BLaER1 treated with 17β-estradiol and CSF1 and Interleukin-3, amounts not matched to agents 10 nM and 100 nM (cell line): ENCODE data around the gene APPL1.
"Not testable (repeated sequence)": the region's sequence is repeated elsewhere in the genome, so short reads cannot be mapped to it uniquely, and the experiment has no call there.

Source experiments
- H3K27ac ChIP-seq, 11 experiments: shearing (Covaris generic); formaldehyde crosslinking; 2 replicates each; pipeline ENCODE4 v1.8.1; 2022
- H3K27me3 ChIP-seq, 11 experiments: shearing (Covaris generic); formaldehyde crosslinking; 2 replicates each; pipeline ENCODE4 v1.8.1; 2022
- H3K36me3 ChIP-seq, 11 experiments: shearing (Covaris generic); formaldehyde crosslinking; 2 replicates each; pipeline ENCODE4 v1.8.1; 2022
- H3K4me1 ChIP-seq, 10 experiments: shearing (Covaris generic); formaldehyde crosslinking; 2 replicates each; pipeline ENCODE4 v1.8.1; 2022
- H3K4me2 ChIP-seq, 11 experiments: shearing (Covaris generic); formaldehyde crosslinking; 2 replicates each; pipeline ENCODE4 v1.8.1; 2022
- H3K4me3 ChIP-seq, 10 experiments: shearing (Covaris generic); formaldehyde crosslinking; 2 replicates each; pipeline ENCODE4 v1.8.1; 2022
- H3K9ac ChIP-seq, 11 experiments: shearing (Covaris generic); formaldehyde crosslinking; 2 replicates each; pipeline ENCODE4 v1.8.1; 2022
- H3K9me3 ChIP-seq, 11 experiments: shearing (Covaris generic); formaldehyde crosslinking; replicated peaks in 1 of 11; 2 replicates each; pipeline ENCODE4 v1.8.1; 2022
- H4K20me1 ChIP-seq, 11 experiments: shearing (Covaris generic); formaldehyde crosslinking; 2 replicates each; pipeline ENCODE4 v1.8.1; 2022
- Cebpa-rat ChIP-seq, 11 experiments: shearing (Covaris generic); IDR thresholded peaks; 2 replicates each; pipeline ENCODE4 v1.8.1; 2022

APPL1 gene

DNA sequence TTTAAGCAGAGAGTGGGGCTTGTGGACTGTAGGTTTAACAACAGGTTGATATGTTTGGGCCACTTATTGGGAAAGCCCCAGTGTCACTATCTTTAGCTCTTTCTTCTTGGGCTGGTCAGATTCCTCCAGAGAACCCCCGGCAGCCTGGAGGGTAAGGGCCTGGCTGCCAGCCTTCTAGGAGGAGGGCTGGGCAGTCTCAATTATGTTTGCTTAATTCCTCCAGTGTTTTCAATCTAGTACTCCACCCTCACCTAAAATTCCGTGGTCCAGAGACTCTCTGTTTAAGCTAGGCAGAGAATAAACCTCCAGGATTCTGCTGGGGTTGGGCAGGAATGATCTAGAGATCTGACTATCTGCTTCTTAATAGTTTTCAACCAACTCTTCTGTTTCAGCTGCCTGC, 59.7 kb downstream of the APPL1 start:
- H3K4me2 ChIP-seq: peak overlapping the region in 1 of 11 experiments; percentile 28; a peak in 1 of 22 replicates
- no peak for TF ChIP-seq Cebpa-rat (IDR thresholded peaks at IDR 0.05)
- no peak overlapping the region for H3K9ac ChIP-seq
- H3K27me3 ChIP-seq: no peaks in the 10 kb centered on the region
- no peaks in the 10 kb centered on the region for H4K20me1 ChIP-seq
- H3K4me3 ChIP-seq: no peak overlapping the region
- H3K27ac ChIP-seq: no peak overlapping the region
- 0 out of 22 replicates have a peak, but pooled peaks cover 0 to 4% (median 0%) of the 10 kb centered on the region in 11 experiments for H3K36me3 ChIP-seq
- peaks cover 0 to 16% (median 11%) of the 10 kb centered on the region in 10 experiments; a peak in 12 of 20 replicates for H3K4me1 ChIP-seq
- H3K9me3 ChIP-seq: peaks cover 4 to 11% (median 6%) of the 10 kb centered on the region in 11 experiments; a peak in 15 of 22 replicates

DNA sequence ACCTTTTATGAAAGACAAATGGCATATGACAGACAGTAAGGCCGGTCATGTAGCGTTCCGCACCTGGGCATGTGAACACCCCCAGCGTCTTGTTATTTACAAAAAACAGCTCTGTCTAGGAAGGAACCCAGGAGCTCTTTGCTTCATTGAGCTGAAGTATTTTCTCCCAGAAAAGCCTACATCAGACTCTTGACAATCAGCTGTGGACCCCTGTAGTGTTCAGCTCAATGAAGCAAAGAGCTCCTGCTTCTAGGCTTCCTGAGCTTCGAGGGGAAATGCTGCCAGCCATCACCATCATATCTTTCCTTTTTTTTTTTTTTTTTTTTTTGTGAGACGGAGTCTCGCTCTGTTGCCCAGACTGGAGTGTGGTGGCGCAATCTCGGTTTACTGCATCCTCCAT, 60.9 kb downstream of the APPL1 start:
- TF ChIP-seq Cebpa-rat (IDR thresholded peaks at IDR 0.05): no peak
- Histone ChIP-seq H3K4me3 (no peak overlapping the region), H3K4me1 (peaks cover 0 to 16% (median 11%) of the 10 kb centered on the region in 10 experiments; a peak in 12 of 20 replicates), H3K27me3 (no peaks in the 10 kb centered on the region), H3K36me3 (0 out of 22 replicates have a peak, but pooled peaks cover 0 to 4% (median 0%) of the 10 kb centered on the region in 11 experiments), H3K9me3 (peaks cover 4 to 11% (median 6%) of the 10 kb centered on the region in 11 experiments; a peak in 15 of 22 replicates), H3K4me2 (peak overlapping the region in 9 of 11 experiments; percentile 6 to 65 (median 32); a peak in 15 of 22 replicates), H3K9ac (no peak overlapping the region), H4K20me1 (no peaks in the 10 kb centered on the region), H3K27ac (no peak overlapping the region)

DNA sequence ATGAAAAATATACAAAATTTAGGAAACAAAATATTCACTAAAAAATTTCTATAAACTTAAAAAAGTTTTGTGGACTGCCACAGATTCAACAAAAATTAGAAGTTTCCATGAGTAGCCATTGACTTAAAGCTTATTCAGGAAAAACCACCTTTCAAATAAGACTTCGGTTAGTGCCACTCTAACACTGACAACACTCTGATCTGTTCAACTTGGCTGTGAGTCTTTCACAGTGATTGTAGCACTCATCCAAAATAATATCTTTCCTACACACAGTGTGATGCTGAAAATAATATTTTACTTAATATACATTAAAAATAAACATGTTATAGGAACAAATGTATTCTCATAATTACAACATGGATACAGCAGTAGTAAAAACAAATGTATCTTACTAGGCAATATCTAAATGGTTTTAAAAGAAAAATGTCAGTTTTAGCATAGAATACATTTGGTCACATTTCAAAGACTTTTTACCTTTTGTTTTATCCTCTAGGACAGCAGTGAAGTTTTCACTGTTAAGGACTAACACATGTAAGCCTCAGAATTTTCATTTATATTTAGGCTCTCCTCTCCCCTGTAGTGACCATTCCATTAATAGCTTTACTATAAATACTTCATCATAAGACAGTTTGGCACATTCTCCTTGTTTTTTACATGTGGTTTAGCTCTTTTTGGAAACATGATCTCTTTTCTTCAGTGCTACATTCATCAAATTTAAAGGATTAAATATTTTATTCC, 64.8 kb downstream of the APPL1 start, which contains the start of gene ASB14:
Gene ASB14, minus strand, starts transcription at position 527 of the 738 bp plus-strand sequence. CDS start 652 bp downstream, outside the sequence.
- peaks cover 0 to 16% (median 11%) of the 10 kb centered on the region in 10 experiments; a peak in 12 of 20 replicates for H3K4me1 ChIP-seq

DNA sequence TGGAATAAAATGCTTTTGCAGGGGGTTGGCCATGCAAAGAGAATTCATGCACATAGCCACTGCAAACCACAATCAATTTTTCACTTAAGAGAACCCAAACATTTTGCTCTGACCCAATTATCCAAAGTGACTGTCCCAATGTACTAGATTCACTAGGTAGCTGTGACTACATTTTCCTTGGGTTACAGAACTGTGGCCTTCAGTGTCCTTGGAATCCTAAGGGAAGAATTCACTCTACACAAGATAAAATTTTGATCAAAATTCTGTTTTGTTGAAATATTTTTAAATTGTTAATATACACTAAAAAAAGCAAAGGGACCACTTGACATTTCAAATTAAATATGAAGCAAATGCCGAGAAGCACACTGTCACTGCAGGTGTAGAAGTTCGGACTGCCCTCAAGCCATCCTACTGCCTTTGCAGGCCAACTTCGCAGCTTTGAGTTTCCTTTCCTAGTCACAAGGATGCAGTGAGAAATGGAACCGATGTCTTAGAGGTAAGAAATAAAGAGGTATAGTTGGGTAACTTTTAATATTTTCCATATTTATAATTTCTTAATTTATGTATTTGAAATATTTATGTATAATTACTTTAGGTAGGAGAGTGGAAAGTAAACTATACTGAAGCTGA, 65.5 kb downstream of the APPL1 start:
- Histone ChIP-seq H3K4me2 (no peak overlapping the region), H3K9me3 (no peaks in the 10 kb centered on the region), H3K4me1 (peaks cover 0 to 11% (median 9%) of the 10 kb centered on the region in 10 experiments; a peak in 12 of 20 replicates), H4K20me1 (no peaks in the 10 kb centered on the region), H3K36me3 (no peaks in the 10 kb centered on the region), H3K9ac (no peak overlapping the region), H3K27ac (no peak overlapping the region), H3K4me3 (no peak overlapping the region), H3K27me3 (no peaks in the 10 kb centered on the region)
- no peak for TF ChIP-seq Cebpa-rat (IDR thresholded peaks at IDR 0.05)

More for the DNA sequence above, 64.8 kb downstream of the APPL1 start, which contains the start of gene ASB14:
- Histone ChIP-seq H3K27ac (no peak within 1 kb of the TSS), H3K4me3 (no peak within 1 kb of the TSS), H3K4me2 (no peak within 1 kb of the TSS), H3K9ac (no peak within 1 kb of the TSS), H3K27me3 (no peaks in the 10 kb centered on the region), H3K9me3 (peaks cover 0 to 1% (median 0%) of the 10 kb centered on the region in 11 experiments; a peak in 1 of 22 replicates), H4K20me1 (no peaks in the 10 kb centered on the region), H3K36me3 (no peaks in the 10 kb centered on the region)
- no peak for TF ChIP-seq Cebpa-rat (IDR thresholded peaks at IDR 0.05)

DNA sequence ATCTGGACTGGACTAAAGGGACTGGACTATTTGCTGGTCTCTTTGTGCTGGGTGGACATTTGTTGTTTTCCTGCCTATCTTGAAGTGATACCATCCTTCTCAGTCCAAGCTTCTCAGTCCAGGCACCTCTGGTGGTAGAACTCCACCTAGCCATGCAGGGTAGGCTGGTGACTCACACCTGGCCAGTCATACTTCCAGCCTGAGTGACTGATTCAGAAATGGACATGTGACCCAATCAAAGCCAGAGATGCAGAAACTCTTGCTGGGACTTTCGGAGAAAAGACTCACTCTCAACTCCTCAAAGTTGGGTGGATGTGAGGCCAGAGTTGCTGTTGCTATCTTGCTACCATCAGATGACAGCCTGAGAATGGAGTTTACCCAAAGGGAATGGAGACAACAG, 70.5 kb downstream of the APPL1 start:
- Histone ChIP-seq H3K4me3 (no peak overlapping the region), H3K9me3 (no peaks in the 10 kb centered on the region), H4K20me1 (no peaks in the 10 kb centered on the region), H3K36me3 (no peaks in the 10 kb centered on the region), H3K4me2 (no peak overlapping the region), H3K27ac (no peak overlapping the region), H3K27me3 (no peaks in the 10 kb centered on the region), H3K4me1 (no peaks in the 10 kb centered on the region), H3K9ac (no peak overlapping the region)
- TF ChIP-seq Cebpa-rat (IDR thresholded peaks at IDR 0.05): no peak

DNA sequence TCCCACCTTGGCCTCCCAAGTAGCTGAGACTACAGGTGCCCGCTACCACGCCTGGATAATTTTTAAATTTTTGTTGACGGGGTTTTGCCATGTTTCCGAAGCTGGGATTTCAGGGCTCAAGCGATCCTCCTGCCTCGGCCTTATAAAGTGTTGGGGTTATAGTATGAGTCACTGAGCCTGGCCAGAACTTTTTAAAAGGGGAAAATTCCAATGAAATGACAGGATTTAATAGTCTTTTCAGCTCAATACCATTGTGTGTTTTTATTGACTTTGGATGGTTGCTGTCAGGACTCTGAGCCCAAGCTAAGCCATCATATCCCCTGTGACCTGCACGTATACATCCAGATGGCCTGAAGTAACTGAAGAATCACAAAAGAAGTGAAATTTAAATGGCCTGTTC, 76.0 kb downstream of the APPL1 start:
- H3K4me2 ChIP-seq, H3K27ac ChIP-seq, H3K4me3 ChIP-seq, H3K36me3 ChIP-seq, H3K4me1 ChIP-seq, H3K9me3 ChIP-seq, H4K20me1 ChIP-seq, H3K27me3 ChIP-seq, H3K9ac ChIP-seq: not testable (repeated sequence)

DNA sequence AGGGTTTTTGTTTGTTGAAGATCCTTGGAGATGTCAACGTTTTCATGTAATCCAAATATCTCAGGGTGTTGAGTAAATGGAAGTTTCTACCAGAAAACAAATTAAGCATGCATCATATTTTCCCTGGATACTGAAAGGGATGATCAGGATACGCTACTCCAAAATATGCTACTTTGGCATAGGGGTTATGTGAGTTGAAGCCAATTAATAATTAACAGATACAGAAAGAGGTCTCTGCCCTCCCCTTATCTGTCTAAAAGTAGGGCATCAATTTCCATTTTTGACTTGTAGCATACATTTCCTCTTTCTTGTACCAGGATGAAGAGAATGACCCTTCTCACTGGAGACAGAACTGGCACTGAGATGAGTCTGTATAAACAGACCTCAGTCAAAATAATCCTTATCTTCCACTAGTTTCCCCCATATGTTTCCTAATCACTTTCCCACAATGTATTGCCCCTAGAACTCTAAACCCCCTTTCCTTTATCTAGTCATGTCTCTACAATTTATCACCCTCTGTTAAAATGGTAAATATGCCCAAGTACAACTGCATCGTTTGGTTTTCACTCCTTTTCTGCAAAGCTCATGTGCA, 82.3 kb downstream of the APPL1 start:
- no peak overlapping the region for H3K9ac ChIP-seq
- 0 out of 22 replicates have a peak overlapping the region, but pooled peaks of 1 of the 11 experiments have one; percentile 7 for H3K4me2 ChIP-seq
- H3K27me3 ChIP-seq: no peaks in the 10 kb centered on the region
- H3K9me3 ChIP-seq: no peaks in the 10 kb centered on the region
- TF ChIP-seq Cebpa-rat (IDR thresholded peaks at IDR 0.05): no peak
- no peak overlapping the region for H3K27ac ChIP-seq
- H3K4me1 ChIP-seq: no peaks in the 10 kb centered on the region
- no peaks in the 10 kb centered on the region for H4K20me1 ChIP-seq
- H3K36me3 ChIP-seq: no peaks in the 10 kb centered on the region
- H3K4me3 ChIP-seq: no peak overlapping the region

DNA sequence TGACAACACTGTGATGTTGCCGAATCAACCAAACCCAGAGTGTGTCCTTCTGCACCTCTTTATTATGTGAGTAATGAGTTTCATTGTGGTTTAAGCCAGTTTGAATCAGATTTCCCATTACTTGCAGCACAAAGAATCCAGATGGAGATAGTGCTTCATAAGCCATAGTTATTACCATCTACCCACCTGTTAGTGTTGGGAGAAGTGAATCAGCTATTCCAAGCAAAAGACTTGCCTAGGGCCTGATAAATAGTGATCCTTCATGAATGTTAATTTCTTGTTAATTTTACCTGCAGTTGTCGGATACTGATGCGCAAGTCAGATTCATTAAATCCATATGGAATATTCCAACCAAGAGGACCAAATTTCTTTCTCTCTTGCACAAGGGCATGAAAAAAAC, 86.7 kb downstream of the APPL1 start:
- H3K4me1 ChIP-seq: no peaks in the 10 kb centered on the region
- no peaks in the 10 kb centered on the region for H3K27me3 ChIP-seq
- no peak overlapping the region for H3K4me3 ChIP-seq
- no peaks in the 10 kb centered on the region for H4K20me1 ChIP-seq
- no peaks in the 10 kb centered on the region for H3K36me3 ChIP-seq
- H3K4me2 ChIP-seq: no peak overlapping the region
- H3K9ac ChIP-seq: no peak overlapping the region
- TF ChIP-seq Cebpa-rat (IDR thresholded peaks at IDR 0.05): no peak
- peaks cover 10 to 17% (median 13%) of the 10 kb centered on the region in 11 experiments; a peak in 21 of 22 replicates for H3K9me3 ChIP-seq
- no peak overlapping the region for H3K27ac ChIP-seq
